Keratinocyte (primary cell): Measurements from ENCODE around the gene ZNF674. TPM values are rescaled to one million over a fixed set of nuclear protein-coding genes. Genes with fewer than 3 reads are reported as not detected.

ENCODE experiments used
- DNase-seq: peaks from one replicate; pipeline ENCODE4 v3.0.0-alpha.2; 2011; ENCODE audit warnings: low read depth, missing footprints, low spot score
- FAIRE-seq: peaks from 2 replicates; lab custom pipeline; 2011; peaks lifted over from hg19 to GRCh38; lab: Jason Lieb, UNC
- H2AFZ ChIP-seq: 2 replicates; pipeline ENCODE4 v1.6.0; 2012; ENCODE audit warnings: low read length, control low read depth, inconsistent platforms; ENCODE audit not compliant: control insufficient read depth
- H3K27ac ChIP-seq: 2 replicates; pipeline ENCODE4 v1.5.1; 2011; ENCODE audit warnings: low read length; ENCODE audit not compliant: control insufficient read depth, insufficient read depth
- H3K27me3 ChIP-seq: 3 replicates; pipeline ENCODE4 v1.6.0; 2011; ENCODE audit warnings: low read length; ENCODE audit not compliant: control insufficient read depth, insufficient read depth; ENCODE audit errors: extremely low read depth
- H3K36me3 ChIP-seq, 2 experiments: 2 replicates in 1 of 2; 3 replicates in 1 of 2; pipeline ENCODE4 v1.5.1; 2011; ENCODE audit warnings: low read length in 2 of 2, mild to moderate bottlenecking in 1 of 2; ENCODE audit not compliant: control insufficient read depth in 2 of 2, insufficient read depth in 2 of 2; ENCODE audit errors: extremely low read depth in 1 of 2
- H3K4me1 ChIP-seq: 3 replicates; pipeline ENCODE4 v1.5.1; 2011; ENCODE audit warnings: low read length; ENCODE audit not compliant: control insufficient read depth, insufficient read depth; ENCODE audit errors: extremely low read depth
- H3K4me2 ChIP-seq: 3 replicates; pipeline ENCODE4 v1.6.0; 2011; ENCODE audit warnings: low read depth, low read length; ENCODE audit not compliant: control insufficient read depth, insufficient read depth; ENCODE audit errors: extremely low read depth
- H3K4me3 ChIP-seq, 3 experiments: fragments of 200-600 bp in 1 of 3; sonication (generic) in 1 of 3; 2 replicates in 2 of 3; 3 replicates in 1 of 3; pipeline ENCODE4 v1.5.1; 2011 to 2016; ENCODE audit warnings: low read length in 3 of 3, mild to moderate bottlenecking in 3 of 3, control low read depth in 2 of 3, inconsistent platforms in 1 of 3, low read depth in 1 of 3, mixed read lengths in 1 of 3, mixed run types in 1 of 3, moderate library complexity in 1 of 3; ENCODE audit not compliant: control insufficient read depth in 2 of 3, insufficient read depth in 2 of 3; ENCODE audit errors: extremely low read depth in 1 of 3
- H3K79me2 ChIP-seq: 2 replicates; pipeline ENCODE4 v1.6.0; 2012; ENCODE audit warnings: low read length; ENCODE audit not compliant: control insufficient read depth, insufficient read depth
- H3K9ac ChIP-seq: 3 replicates; pipeline ENCODE4 v1.6.0; 2011; ENCODE audit warnings: low read length; ENCODE audit not compliant: control insufficient read depth, insufficient read depth; ENCODE audit errors: extremely low read depth
- H3K9me1 ChIP-seq: 3 replicates; pipeline ENCODE4 v1.6.0; 2011; ENCODE audit warnings: low read length; ENCODE audit not compliant: control insufficient read depth, insufficient read depth; ENCODE audit errors: extremely low read depth
- H3K9me3 ChIP-seq: 2 replicates; pipeline ENCODE4 v1.5.1; 2012; ENCODE audit warnings: low read depth, low read length; ENCODE audit not compliant: control insufficient read depth
- H4K20me1 ChIP-seq: 3 replicates; pipeline ENCODE4 v1.6.0; 2011; ENCODE audit warnings: low read length; ENCODE audit not compliant: control insufficient read depth, insufficient read depth; ENCODE audit errors: extremely low read depth
- EZH2 ChIP-seq: IDR thresholded peaks from one replicate; pipeline ENCODE4 v1.6.1; 2012; ENCODE audit warnings: inconsistent platforms, mild to moderate bottlenecking, low read length, moderate library complexity
- dilution Hi-C: fragments of 300-500 bp; cut with MboI; formaldehyde crosslinking; loops from one replicate; pipeline ENCODE4 v1.7.0; 2020; ENCODE audit warnings: low sequenced_read_pairs; ENCODE audit not compliant: extremely low pct_ligation_motif_present
- polyA plus RNA-seq, 5 experiments: library from polyadenylated mRNA; depleted of rRNA in 3 of 5; stranded (reverse) in 3 of 5; stranded (forward) in 1 of 5; unstranded in 1 of 5; fragments of >200 nt; gene quantifications; 1 replicate in 1 of 5; 2 replicates in 3 of 5; 3 replicates in 1 of 5; pipeline versions ENCODE4 v1.2.1 to v1.2.3, GENCODE V29; 2011 to 2012; ENCODE audit warnings: missing spikeins in 2 of 5, low read depth in 1 of 5, low replicate concordance in 1 of 5
- TF ChIP-seq, protein P1 (sequence below), 3 experiments: IDR thresholded peaks in 1 of 3; conservative IDR thresholded peaks in 1 of 3; optimal IDR thresholded peaks in 1 of 3; 2 replicates in 2 of 3; 3 replicates in 1 of 3; pipeline versions ENCODE3 to v1.5.1; 2011; ENCODE audit warnings: low read length in 3 of 3, mild to moderate bottlenecking in 3 of 3, moderate library complexity in 2 of 3, control low read depth in 1 of 3, inconsistent platforms in 1 of 3; ENCODE audit not compliant: insufficient read depth in 2 of 3; ENCODE audit errors: extremely low read depth in 1 of 3

The ZNF674 gene
- polyA plus RNA-seq, 1 donor (not counting 4 experiments of a cell fraction or from before 2014, with no cell fraction given): 2.1 TPM

DNA sequence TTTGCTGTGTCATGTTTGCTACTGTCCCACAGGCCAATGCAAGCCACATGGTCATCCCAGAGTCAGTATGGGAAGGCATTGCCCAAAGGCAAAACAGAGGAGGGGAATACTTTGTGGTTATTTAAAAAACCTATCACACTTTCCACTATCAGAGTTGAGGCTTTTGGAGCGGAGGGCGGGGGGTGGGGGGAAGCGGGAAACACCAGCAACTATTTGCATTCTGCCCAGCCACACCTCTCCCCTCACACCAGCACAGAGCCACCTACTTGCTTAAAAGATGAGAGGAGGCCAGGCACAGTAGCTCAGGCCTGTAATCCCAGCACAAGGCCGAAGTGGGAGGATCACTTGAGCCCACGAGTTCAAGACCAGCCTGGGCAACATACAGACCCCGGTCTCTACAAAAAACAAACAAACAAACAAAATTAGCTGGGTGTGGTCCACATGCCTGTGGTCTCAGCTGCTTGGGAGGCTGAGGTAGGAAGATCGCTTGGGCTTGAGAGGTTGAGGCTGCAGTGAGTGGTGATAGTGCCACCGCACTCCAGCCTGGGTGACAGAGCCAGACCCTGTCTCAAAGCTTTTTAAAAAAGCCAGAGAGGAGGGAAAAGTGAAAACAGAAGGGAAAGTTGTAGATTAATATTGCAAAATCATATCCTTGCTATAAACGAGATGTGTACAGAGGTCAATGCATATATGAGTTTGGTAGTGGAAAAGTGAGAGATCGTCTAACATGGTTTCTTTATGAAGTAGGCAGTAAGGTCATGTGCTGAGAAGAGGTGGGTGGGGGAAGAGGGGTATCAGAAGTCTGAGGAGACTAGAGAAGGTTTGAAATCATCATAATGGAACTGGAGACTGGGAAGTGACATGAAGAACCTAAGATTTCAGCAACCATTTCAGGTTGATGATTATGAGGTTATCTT is 26.5 kb upstream of the ZNF674 start:
- Histone ChIP-seq H4K20me1 (no peaks in the 10 kb centered on the region), H3K4me2 (no peak overlapping the region), H2AFZ (no peak overlapping the region), H3K27me3 (no peaks in the 10 kb centered on the region), H3K36me3 (no peaks in the 10 kb centered on the region), H3K79me2 (no peaks in the 10 kb centered on the region), H3K9me1 (no peaks in the 10 kb centered on the region), H3K27ac (no peak overlapping the region), H3K9me3 (no peaks in the 10 kb centered on the region), H3K9ac (no peak overlapping the region), H3K4me1 (peaks cover 7% of the 10 kb centered on the region), H3K4me3 (no peak overlapping the region)
- no peak for TF ChIP-seq EZH2
- TF ChIP-seq, protein P1, sequence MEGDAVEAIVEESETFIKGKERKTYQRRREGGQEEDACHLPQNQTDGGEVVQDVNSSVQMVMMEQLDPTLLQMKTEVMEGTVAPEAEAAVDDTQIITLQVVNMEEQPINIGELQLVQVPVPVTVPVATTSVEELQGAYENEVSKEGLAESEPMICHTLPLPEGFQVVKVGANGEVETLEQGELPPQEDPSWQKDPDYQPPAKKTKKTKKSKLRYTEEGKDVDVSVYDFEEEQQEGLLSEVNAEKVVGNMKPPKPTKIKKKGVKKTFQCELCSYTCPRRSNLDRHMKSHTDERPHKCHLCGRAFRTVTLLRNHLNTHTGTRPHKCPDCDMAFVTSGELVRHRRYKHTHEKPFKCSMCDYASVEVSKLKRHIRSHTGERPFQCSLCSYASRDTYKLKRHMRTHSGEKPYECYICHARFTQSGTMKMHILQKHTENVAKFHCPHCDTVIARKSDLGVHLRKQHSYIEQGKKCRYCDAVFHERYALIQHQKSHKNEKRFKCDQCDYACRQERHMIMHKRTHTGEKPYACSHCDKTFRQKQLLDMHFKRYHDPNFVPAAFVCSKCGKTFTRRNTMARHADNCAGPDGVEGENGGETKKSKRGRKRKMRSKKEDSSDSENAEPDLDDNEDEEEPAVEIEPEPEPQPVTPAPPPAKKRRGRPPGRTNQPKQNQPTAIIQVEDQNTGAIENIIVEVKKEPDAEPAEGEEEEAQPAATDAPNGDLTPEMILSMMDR (optimal IDR thresholded peaks at IDR 0.05 in 1 of 3, IDR thresholded peaks at IDR 0.05 in 1 of 3, conservative IDR thresholded peaks at IDR 0.05 in 1 of 3; ENCODE audit: extremely low read depth in 1 of 3, insufficient read depth in 2 of 3, low read length in 3 of 3): no peak
- no peak for DNase-seq
- FAIRE-seq: no peak
- dilution Hi-C loops: no loop called here

DNA sequence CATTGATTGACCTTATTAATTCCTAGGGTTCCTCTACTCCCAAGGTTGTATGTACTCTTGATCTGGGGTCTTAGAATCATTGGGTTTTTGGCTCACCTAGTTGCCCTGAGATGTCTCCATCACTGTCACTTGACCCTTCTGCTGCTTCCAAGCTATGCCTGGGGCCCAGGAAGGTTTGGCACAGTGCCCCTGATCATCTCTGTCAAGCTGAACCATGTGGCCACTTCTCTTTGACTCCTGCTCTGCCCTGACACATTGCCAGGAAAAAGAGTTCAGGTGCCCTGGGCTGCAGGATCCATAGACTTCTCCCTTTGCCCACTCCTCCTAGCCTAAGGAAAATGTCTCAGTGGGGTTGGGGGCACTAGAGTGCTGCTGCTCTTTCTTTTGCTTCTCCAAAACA is 24.4 kb upstream of the ZNF674 start:
- no peak for TF ChIP-seq EZH2
- TF ChIP-seq, protein P1 (optimal IDR thresholded peaks at IDR 0.05 in 1 of 3, IDR thresholded peaks at IDR 0.05 in 1 of 3, conservative IDR thresholded peaks at IDR 0.05 in 1 of 3; ENCODE audit: extremely low read depth in 1 of 3, insufficient read depth in 2 of 3, low read length in 3 of 3): no peak
- no peak overlapping the region for H3K4me2 ChIP-seq
- H4K20me1 ChIP-seq: no peaks in the 10 kb centered on the region
- no peak overlapping the region for H3K27ac ChIP-seq
- dilution Hi-C loops: no loop called here
- H3K4me1 ChIP-seq: no peaks in the 10 kb centered on the region
- DNase-seq (no peak), FAIRE-seq (no peak)
- H3K79me2 ChIP-seq: no peaks in the 10 kb centered on the region
- no peak overlapping the region for H3K9ac ChIP-seq
- no peaks in the 10 kb centered on the region for H3K36me3 ChIP-seq
- no peak overlapping the region for H3K4me3 ChIP-seq
- no peaks in the 10 kb centered on the region for H3K9me3 ChIP-seq
- no peaks in the 10 kb centered on the region for H3K9me1 ChIP-seq
- no peaks in the 10 kb centered on the region for H3K27me3 ChIP-seq
- H2AFZ ChIP-seq: no peak overlapping the region
